HepG2 (cell line): ENCODE data around the gene MYO19. TPM values are rescaled to one million over a fixed set of nuclear protein-coding genes. Genes with fewer than 3 reads are reported as not detected.

Experiments
- ARID5B ChIP-seq: IDR thresholded peaks from 2 replicates; pipeline ENCODE4 v1.4.0; 2020; ENCODE audit warnings: mild to moderate bottlenecking, missing genetic modification reagents
- FUBP1 ChIP-seq: sonication (generic); formaldehyde crosslinking; IDR thresholded peaks from 2 replicates; pipeline ENCODE4 v1.5.1; 2020; ENCODE audit warnings: missing genetic modification reagents, mild to moderate bottlenecking, borderline replicate concordance
- GRHL1 ChIP-seq: sonication (generic); formaldehyde crosslinking; conservative IDR thresholded peaks from 2 replicates; pipeline ENCODE4 v1.8.0; 2022; ENCODE audit warnings: missing genetic modification reagents
- HINFP ChIP-seq: sonication (generic); formaldehyde crosslinking; IDR thresholded peaks from 2 replicates; pipeline ENCODE4 v1.4.0; 2020; ENCODE audit warnings: low read depth, mild to moderate bottlenecking, missing genetic modification reagents
- KMT2A ChIP-seq: sonication (generic); formaldehyde crosslinking; IDR thresholded peaks from 2 replicates; pipeline ENCODE4 v1.4.0; 2020; ENCODE audit warnings: missing genetic modification reagents
- MAFG ChIP-seq: sonication (generic); formaldehyde crosslinking; IDR thresholded peaks from 2 replicates; pipeline ENCODE4 v1.5.1; 2020; ENCODE audit warnings: mild to moderate bottlenecking, missing genetic modification reagents
- RNF2 ChIP-seq: fragments of 450-650 bp; conservative IDR thresholded peaks from 2 replicates; pipeline ENCODE4 v1.6.1; 2016; ENCODE audit warnings: low read depth
- TFE3 ChIP-seq: IDR thresholded peaks from 2 replicates; pipeline ENCODE4 v1.6.1; 2016
- U2AF2 ChIP-seq: fragments of 200-400 bp; formaldehyde crosslinking; IDR thresholded peaks from 2 replicates; pipeline ENCODE4 v1.6.1; 2017; ENCODE audit warnings: low read depth, mild to moderate bottlenecking, low read length
- YY1 ChIP-seq: IDR thresholded peaks from 2 replicates; pipeline ENCODE4 v1.6.1; 2011; ENCODE audit warnings: low read length, low read depth, moderate library complexity, mild to moderate bottlenecking; ENCODE audit not compliant: insufficient read depth, insufficient replicate concordance
- ZGPAT ChIP-seq: IDR thresholded peaks from 2 replicates; pipeline ENCODE4 v1.6.1; 2016; ENCODE audit warnings: mild to moderate bottlenecking
- ZMYM4 ChIP-seq: sonication (generic); formaldehyde crosslinking; IDR thresholded peaks from 2 replicates; pipeline ENCODE4 v1.8.1; 2023; ENCODE audit warnings: mild to moderate bottlenecking, missing genetic modification reagents
- ZNF20 ChIP-seq: sonication (generic); formaldehyde crosslinking; IDR thresholded peaks from 2 replicates; pipeline ENCODE4 v1.4.0; 2020; ENCODE audit warnings: mild to moderate bottlenecking, moderate library complexity, missing genetic modification reagents
- ZNF564 ChIP-seq: sonication (generic); formaldehyde crosslinking; IDR thresholded peaks from 2 replicates; pipeline ENCODE4 v1.8.1; 2023; ENCODE audit warnings: mild to moderate bottlenecking, missing genetic modification reagents
- ZNF766 ChIP-seq: sonication (generic); formaldehyde crosslinking; IDR thresholded peaks from 2 replicates; pipeline ENCODE4 v1.5.0; 2020; ENCODE audit warnings: missing genetic modification reagents, borderline replicate concordance
- polyA plus RNA-seq, 8 experiments: library from polyadenylated mRNA; depleted of rRNA in 3 of 8; stranded (reverse) in 7 of 8; unstranded in 1 of 8; fragments of >200 nt; fragmentation: Illumina TruSeq in 4 of 8; extraction: Trizol in 4 of 8; gene quantifications; 2 replicates each; pipeline versions ENCODE4 v1.2.1 to v1.2.3, GENCODE V29; 2011 to 2016; ENCODE audit warnings: low read depth in 4 of 8, missing spikeins in 1 of 8, mixed read lengths in 1 of 8; ENCODE audit not compliant: insufficient read depth in 1 of 8
- total RNA-seq, 5 experiments: library from RNA; depleted of rRNA; stranded (reverse); fragments of >200 nt; fragmentation: Illumina TruSeq; extraction: Trizol; gene quantifications; 2 replicates each; pipeline ENCODE4 v1.2.3, GENCODE V29; 2016; ENCODE audit warnings: low read depth in 1 of 5

The MYO19 gene
- total and polyA plus RNA-seq, 2 of the 13 experiments (the other 11 are each of a cell fraction or from before 2014, with no cell fraction given) = 75.7 to 82.3 TPM

DNA sequence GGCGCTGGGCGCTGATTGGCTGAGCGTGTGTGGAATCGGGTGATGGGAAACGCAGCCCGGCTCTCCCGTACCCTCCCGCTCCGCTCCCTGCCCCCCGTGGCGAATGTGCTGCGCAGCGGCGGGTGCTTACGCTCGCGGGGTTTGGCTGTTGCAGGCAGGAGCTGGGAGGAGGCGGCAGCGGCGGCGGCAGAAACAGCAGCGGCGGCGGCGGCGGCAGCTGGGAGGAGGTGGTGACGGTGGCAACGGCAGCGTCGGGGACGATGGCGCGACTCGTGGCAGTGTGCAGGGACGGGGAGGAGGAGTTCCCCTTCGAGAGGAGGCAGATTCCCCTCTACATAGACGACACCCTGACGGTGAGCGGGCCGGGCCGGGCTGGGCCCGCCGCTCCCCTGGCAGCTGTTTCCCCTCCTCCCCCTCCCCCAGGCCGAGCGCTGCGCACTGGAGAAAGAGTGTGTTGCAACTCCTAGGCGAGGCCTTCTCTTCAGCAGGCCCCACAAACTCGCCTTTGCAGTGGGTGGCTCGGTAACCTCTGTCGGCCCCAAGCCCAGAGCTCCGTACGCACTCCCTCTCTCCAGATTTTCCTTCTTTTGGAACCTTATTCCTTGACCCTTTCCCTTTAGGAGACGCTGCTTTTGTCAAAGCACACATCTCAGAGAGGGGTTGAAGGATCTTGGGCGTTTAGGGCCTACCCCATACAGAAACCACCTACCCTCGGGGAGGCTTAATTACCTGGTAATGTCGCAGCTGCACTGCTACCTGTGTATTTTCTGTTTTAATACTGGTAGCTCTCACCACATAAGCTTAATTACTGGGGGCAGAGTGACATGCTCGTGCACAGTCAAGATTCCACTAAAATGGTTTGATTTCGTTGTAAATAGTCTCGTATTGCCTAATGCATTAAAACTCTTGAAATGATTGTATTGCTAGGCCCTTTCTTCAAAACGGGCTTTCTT is 11.1 kb upstream of the MYO19 start (continued):
- TF ChIP-seq ZGPAT (CRISPR knock-in tag) (peak; percentile 77; the same call in 1 of the 2 replicates), U2AF2 (no peak), YY1 (peak; percentile 71), MAFG (CRISPR knock-in tag) (no peak), RNF2 (no peak), FUBP1 (no peak), ZNF20 (no peak), GRHL1 (no peak), ZNF766 (no peak), TFE3 (CRISPR knock-in tag) (0 out of 2 replicates have a peak, but pooled peaks have one; percentile 17), HINFP (CRISPR knock-in tag) (peak; percentile 31; the same call in 1 of the 2 replicates), ZNF564 (CRISPR knock-in tag) (peak; percentile 67; the same call in 1 of the 2 replicates), ARID5B (peak; percentile 55; the same call in 1 of the 2 replicates), ZMYM4 (CRISPR knock-in tag) (0 out of 2 replicates have a peak, but pooled peaks have one; percentile 25), KMT2A (CRISPR knock-in tag) (peak; percentile 97)
